HG03521 (cell line): ENCODE measurements around the gene CBY1.

Experiments used
- ATAC-seq: cut with Tn5 transposase; IDR thresholded peaks from one replicate; pipeline ENCODE4 v1.9.1; 2021; ENCODE audit warnings: mild to moderate bottlenecking, moderate library complexity; ENCODE audit not compliant: unreplicated experiment

The CBY1 gene

DNA sequence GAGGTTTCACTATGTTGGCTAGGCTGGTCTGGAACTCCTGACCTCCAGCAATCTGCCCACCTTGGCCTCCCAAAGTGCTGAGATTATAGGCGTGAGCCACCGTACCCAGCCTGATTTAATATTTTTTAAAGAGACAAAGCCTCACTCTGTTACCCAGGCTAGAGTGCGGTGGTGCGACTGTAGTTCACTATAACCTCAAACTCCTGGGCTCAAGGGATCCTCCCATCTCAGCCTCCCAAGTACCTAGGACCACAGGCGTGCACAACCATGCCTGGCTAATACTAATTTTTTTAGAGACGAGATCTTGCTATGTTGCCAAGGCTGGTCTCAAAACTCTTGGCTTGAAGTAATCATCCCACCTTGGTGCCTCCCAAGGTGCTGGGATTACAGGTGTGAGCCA, 62.8 kb downstream of the CBY1 start:
- no peak for ATAC-seq

DNA sequence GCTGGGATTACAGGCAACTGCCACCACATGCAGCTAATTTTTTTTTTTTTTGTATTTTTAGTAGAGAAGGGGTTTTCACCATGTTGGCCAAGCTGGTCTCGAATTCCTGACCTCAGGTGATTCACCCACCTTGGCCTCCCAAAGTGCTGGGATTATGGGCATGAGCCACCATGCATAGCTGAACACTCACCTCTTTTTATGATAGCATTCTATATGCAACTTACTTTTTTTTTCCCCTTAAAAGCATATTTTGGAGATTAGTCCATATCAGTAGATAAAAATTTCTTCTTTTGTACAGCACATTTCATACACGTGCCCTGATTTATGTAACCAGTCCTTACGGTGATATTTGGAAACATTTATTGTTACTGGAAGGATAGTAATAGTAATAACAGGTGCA, 63.9 kb downstream of the CBY1 start:
- ATAC-seq: no peak

- ATAC-seq: no peak
These were observed 65.1 kb downstream of the CBY1 start for GRCh38 chr22:38721551-38721950.
